HEK293 (cell line): Measurements from ENCODE around the gene CTIF.
A peak's percentile ranks its signal among the peaks of the same experiment; 100 is the strongest.

Experiments used
- CTCF ChIA-PET: fragments of 350-600 bp; formaldehyde crosslinking; extraction: SDS; loops from one replicate; lab custom pipeline; 2021; ENCODE audit warnings: antibody characterized with exemption; lab: Yijun Ruan, JAX
- POLR2A ChIA-PET: fragments of 300-600 bp; formaldehyde crosslinking; extraction: SDS; loops from one replicate; lab custom pipeline; 2020; ENCODE audit warnings: antibody characterized with exemption, inconsistent platforms; lab: Yijun Ruan, JAX
- H3K27ac ChIP-seq: fragments of 200-500 bp; sonication (Bioruptor generic); 2 replicates; pipeline ENCODE4 v1.5.1; 2014; ENCODE audit warnings: low read depth, low read length, control low read depth, inconsistent platforms; ENCODE audit errors: extremely low read depth
- H3K36me3 ChIP-seq, 2 experiments: fragments of 200-500 bp in 1 of 2; sonication (Bioruptor generic) in 1 of 2; 1 replicate in 1 of 2; 2 replicates in 1 of 2; pipeline ENCODE4 v1.5.1; 2014 to 2017; ENCODE audit warnings: inconsistent platforms in 2 of 2, low read length in 2 of 2; ENCODE audit not compliant: control insufficient read depth in 2 of 2, insufficient read depth in 1 of 2
- H3K4me1 ChIP-seq: fragments of 200-500 bp; sonication (Bioruptor generic); 2 replicates; pipeline ENCODE4 v1.5.1; 2014; ENCODE audit warnings: mild to moderate bottlenecking, low read length, inconsistent platforms; ENCODE audit not compliant: control insufficient read depth, insufficient read depth
- H3K4me3 ChIP-seq: 2 replicates; pipeline ENCODE4 v1.5.1; 2011; ENCODE audit warnings: low read depth, mild to moderate bottlenecking, control low read depth, low read length, moderate library complexity
- H3K9me3 ChIP-seq: fragments of 200-500 bp; sonication (Bioruptor generic); 2 replicates; pipeline ENCODE4 v1.5.1; 2014; ENCODE audit warnings: low read depth, low read length, inconsistent platforms; ENCODE audit not compliant: control insufficient read depth, insufficient read depth
- CTCF ChIP-seq: fragments of 450-650 bp; formaldehyde crosslinking; IDR thresholded peaks from 2 replicates; pipeline ENCODE4 v1.5.1; 2016; ENCODE audit warnings: missing biosample characterization, missing genetic modification characterization
- KLF8 ChIP-seq: fragments of 450-650 bp; formaldehyde crosslinking; IDR thresholded peaks from 2 replicates; pipeline ENCODE4 v1.5.1; 2016; ENCODE audit warnings: missing biosample characterization, missing genetic modification characterization
- KLF9 ChIP-seq: fragments of 450-650 bp; formaldehyde crosslinking; IDR thresholded peaks from 2 replicates; pipeline ENCODE4 v1.5.1; 2016; ENCODE audit warnings: missing biosample characterization, missing genetic modification characterization, low read depth
- PRDM10 ChIP-seq: fragments of 450-650 bp; formaldehyde crosslinking; IDR thresholded peaks from 2 replicates; pipeline ENCODE4 v1.5.1; 2016; ENCODE audit warnings: missing biosample characterization, missing genetic modification characterization
- SCRT2 ChIP-seq: fragments of 450-650 bp; formaldehyde crosslinking; IDR thresholded peaks from 2 replicates; pipeline ENCODE4 v1.5.1; 2016; ENCODE audit warnings: missing biosample characterization, missing genetic modification characterization
- TSHZ1 ChIP-seq: fragments of 450-650 bp; formaldehyde crosslinking; IDR thresholded peaks from 2 replicates; pipeline ENCODE4 v1.5.1; 2016; ENCODE audit warnings: missing biosample characterization, missing genetic modification characterization, borderline replicate concordance
- ZBTB7A ChIP-seq: fragments of 450-650 bp; formaldehyde crosslinking; IDR thresholded peaks from 2 replicates; pipeline ENCODE4 v1.5.1; 2016; ENCODE audit warnings: low read depth, missing biosample characterization, missing genetic modification characterization
- ZNF138 ChIP-seq: fragments of 450-650 bp; formaldehyde crosslinking; IDR thresholded peaks from 2 replicates; pipeline ENCODE4 v1.5.1; 2016; ENCODE audit warnings: missing biosample characterization, missing genetic modification characterization, borderline replicate concordance
- ZNF26 ChIP-seq: fragments of 450-650 bp; formaldehyde crosslinking; IDR thresholded peaks from 2 replicates; pipeline ENCODE4 v1.5.1; 2016; ENCODE audit warnings: missing biosample characterization, missing genetic modification characterization
- ZNF404 ChIP-seq: fragments of 450-650 bp; formaldehyde crosslinking; IDR thresholded peaks from 2 replicates; pipeline ENCODE4 v1.5.1; 2017; ENCODE audit warnings: missing biosample characterization, missing genetic modification characterization
- ZNF449 ChIP-seq: fragments of 450-650 bp; formaldehyde crosslinking; IDR thresholded peaks from 2 replicates; pipeline ENCODE4 v1.5.1; 2017; ENCODE audit warnings: missing biosample characterization, mild to moderate bottlenecking, missing genetic modification characterization, moderate library complexity
- ZNF473 ChIP-seq: fragments of 450-650 bp; formaldehyde crosslinking; IDR thresholded peaks from 2 replicates; pipeline ENCODE4 v1.5.1; 2017; ENCODE audit warnings: missing biosample characterization, missing genetic modification characterization
- ZNF501 ChIP-seq: fragments of 450-650 bp; formaldehyde crosslinking; IDR thresholded peaks from 2 replicates; pipeline ENCODE4 v1.5.1; 2016; ENCODE audit warnings: missing biosample characterization, missing genetic modification characterization
- ZNF549 ChIP-seq: fragments of 450-650 bp; IDR thresholded peaks from 2 replicates; pipeline ENCODE4 v1.5.1; 2018; ENCODE audit warnings: missing biosample characterization, missing genetic modification characterization, mild to moderate bottlenecking, inconsistent platforms, moderate library complexity
- ZNF623 ChIP-seq: fragments of 450-650 bp; formaldehyde crosslinking; IDR thresholded peaks from 2 replicates; pipeline ENCODE4 v1.5.1; 2016; ENCODE audit warnings: missing biosample characterization, missing genetic modification characterization
- ZNF639 ChIP-seq: fragments of 450-650 bp; formaldehyde crosslinking; IDR thresholded peaks from 2 replicates; pipeline ENCODE4 v1.5.1; 2016; ENCODE audit warnings: missing biosample characterization, missing genetic modification characterization

The CTIF gene

GRCh38 chr18:48734460-48734859, 195.6 kb downstream of the CTIF start:
- no peaks in the 10 kb centered on the region for H3K9me3 ChIP-seq
- no peaks in the 10 kb centered on the region for H3K4me1 ChIP-seq
- POLR2A ChIA-PET: no interaction called here
- no peaks in the 10 kb centered on the region for H3K36me3 ChIP-seq
- H3K27ac ChIP-seq: no peak overlapping the region
- CTCF ChIA-PET: no interaction called here
- TF ChIP-seq ZNF473 (tag by site-specific recombination) (no peak), ZNF639 (tag by site-specific recombination) (no peak), CTCF (tag by site-specific recombination) (no peak)
- H3K4me3 ChIP-seq: no peak overlapping the region

GRCh38 chr18:48735080-48735676, 196.3 kb downstream of the CTIF start:
- Histone ChIP-seq H3K4me1 (no peaks in the 10 kb centered on the region), H3K27ac (no peak overlapping the region)
- TF ChIP-seq ZNF623 (tag by site-specific recombination): peak; percentile 56
- TF ChIP-seq ZBTB7A (tag by site-specific recombination): no peak
- TF ChIP-seq, all 188 proteins: peak for 1
- CTCF ChIA-PET: no interaction called here
- Histone ChIP-seq H3K36me3 (no peaks in the 10 kb centered on the region), H3K9me3 (no peaks in the 10 kb centered on the region), H3K4me3 (no peak overlapping the region)
- POLR2A ChIA-PET: no interaction called here

GRCh38 chr18:48735681-48736255, 196.9 kb downstream of the CTIF start:
- no peaks in the 10 kb centered on the region for H3K9me3 ChIP-seq
- TF ChIP-seq ZNF501 (tag by site-specific recombination) (no peak), ZNF26 (tag by site-specific recombination) (no peak), ZNF623 (tag by site-specific recombination) (no peak), KLF9 (tag by site-specific recombination) (no peak), TSHZ1 (tag by site-specific recombination) (no peak), PRDM10 (tag by site-specific recombination) (no peak), ZNF549 (tag by site-specific recombination) (no peak), ZNF404 (tag by site-specific recombination) (no peak), ZNF449 (tag by site-specific recombination) (no peak), SCRT2 (tag by site-specific recombination) (no peak), ZNF138 (tag by site-specific recombination) (no peak), KLF8 (tag by site-specific recombination) (no peak)

More at GRCh38 chr18:48735681-48736255, 196.9 kb downstream of the CTIF start:
- Histone ChIP-seq H3K27ac (no peak overlapping the region), H3K36me3 (no peaks in the 10 kb centered on the region), H3K4me3 (no peak overlapping the region), H3K4me1 (no peaks in the 10 kb centered on the region)
- CTCF ChIA-PET: interaction anchor here (0.7 to 1.4 kb wide), 2 partner anchors 8 to 42 kb away, joined by 4 to 7 read pairs; no protein-coding TSS in a partner anchor
- POLR2A ChIA-PET: no interaction called here
